ENCODE measurements around the gene SYCE1.
A peak's percentile ranks its signal among the peaks of the same experiment; 100 is the strongest.
"Not testable (repeated sequence)": the region's sequence is repeated elsewhere in the genome, so short reads cannot be mapped to it uniquely, and the experiment has no call there.

The SYCE1 gene

GRCh38 chr10:133555521-133555920, 9.9 kb downstream of the SYCE1 start:
- DNase-seq = no peak

GRCh38 chr10:133554600-133554999, 10.8 kb downstream of the SYCE1 start:
- no peak for DNase-seq

- DNase-seq = no peak
Measured at GRCh38 chr10:133544506-133544905, 20.9 kb downstream of the SYCE1 start.

GRCh38 chr10:133541441-133541975, 23.9 kb downstream of the SYCE1 start:
- not testable (repeated sequence) for DNase-seq

GRCh38 chr10:133537546-133538545, 27.5 kb downstream of the SYCE1 start:
- no peak for DNase-seq

GRCh38 chr10:133536198-133536597, 29.2 kb downstream of the SYCE1 start:
- no peak for DNase-seq

GRCh38 chr10:133534417-133534816, 31.0 kb downstream of the SYCE1 start:
- no peak for DNase-seq

GRCh38 chr10:133532871-133533270, 32.5 kb downstream of the SYCE1 start:
- DNase-seq = no peak

GRCh38 chr10:133530506-133530905, 34.9 kb downstream of the SYCE1 start:
- DNase-seq = no peak

GRCh38 chr10:133529576-133529946, 35.8 kb downstream of the SYCE1 start:
- no peak for DNase-seq

GRCh38 chr10:133528845-133529575, 36.4 kb downstream of the SYCE1 start:
- DNase-seq = no peak

GRCh38 chr10:133528296-133528844, 37.0 kb downstream of the SYCE1 start:
- DNase-seq = no peak

GRCh38 chr10:133527771-133528271, 37.6 kb downstream of the SYCE1 start:
- no peak for DNase-seq

GRCh38 chr10:133526957-133527588, 38.3 kb downstream of the SYCE1 start, which contains the start of gene CYP2E1:
CYP2E1 (plus strand) TSS chr10:133527363; CDS start chr10:133527396, 33 bp downstream.
- no peak for DNase-seq

GRCh38 chr10:133525444-133525843, 39.9 kb downstream of the SYCE1 start:
- DNase-seq = no peak

GRCh38 chr10:133523631-133524203, 41.7 kb downstream of the SYCE1 start:
- no peak for DNase-seq

GRCh38 chr10:133520193-133520738, 45.1 kb downstream of the SYCE1 start:
- DNase-seq = peak; percentile 81

- DNase-seq = not testable (repeated sequence)
Measured at GRCh38 chr10:133518517-133518916, 46.9 kb downstream of the SYCE1 start.

GRCh38 chr10:133516057-133516456, 49.3 kb downstream of the SYCE1 start:
- DNase-seq = no peak

GRCh38 chr10:133515471-133515870, 49.9 kb downstream of the SYCE1 start:
- DNase-seq = no peak

- DNase-seq = no peak
Measured at GRCh38 chr10:133511907-133512528, 53.4 kb downstream of the SYCE1 start.

Measured in midbrain (tissue), 1 donor.